ENCODE results near the gene MYOCD. TPM values are rescaled to one million over a fixed set of nuclear protein-coding genes. Genes with fewer than 3 reads are reported as not detected.

MYOCD gene
- total RNA-seq, 1 experiment from 2014 or later = 2.6 TPM

GRCh38 chr17:12673788-12674187, 8.1 kb downstream of the MYOCD start:
- H3K27ac Mint-ChIP-seq (ENCODE audit: unreplicated experiment) = no peak overlapping the region
- CTCF ChIA-PET = no interaction called here
- no peaks in the 10 kb centered on the region for H3K27me3 Mint-ChIP-seq (ENCODE audit: insufficient read depth, unreplicated experiment)
- Histone ChIP-seq H3K9me3 (no peaks in the 10 kb centered on the region), H3K36me3 (ENCODE audit: control insufficient read depth, insufficient read depth, low read length) (no peaks in the 10 kb centered on the region), H3K4me1 (no peaks in the 10 kb centered on the region), H3K27me3 (replicated peaks; ENCODE audit: control insufficient read depth, insufficient read depth, low read length) (no peaks in the 10 kb centered on the region), H3K4me3 (ENCODE audit: low read depth, low read length) (no peak overlapping the region)
- intact Hi-C loops (cut with micrococcal nuclease; ENCODE audit: unreplicated experiment) = no loop called here
- no peak for DNase-seq
- no TSS peak for BruUV-seq (replicated peaks)
- POLR2A ChIA-PET = no interaction called here
- no peak overlapping the region for H3K4me3 Mint-ChIP-seq (ENCODE audit: unreplicated experiment)
- H3K36me3 Mint-ChIP-seq (ENCODE audit: insufficient read depth, unreplicated experiment) = no peaks in the 10 kb centered on the region
- no peak for TF ChIP-seq CTCF (IDR thresholded peaks at IDR 0.05; ENCODE audit: insufficient read depth in 1 of 2, low read depth in 1 of 2, low read length in 1 of 2, severe bottlenecking in 1 of 2, unreplicated experiment in 1 of 2)
- H3K4me1 Mint-ChIP-seq (ENCODE audit: low read depth, unreplicated experiment) = no peaks in the 10 kb centered on the region
- no peaks in the 10 kb centered on the region for H3K9me3 Mint-ChIP-seq (ENCODE audit: unreplicated experiment)

- Mint-ChIP-seq H3K27ac (ENCODE audit: unreplicated experiment) (no peak overlapping the region), H3K4me3 (ENCODE audit: unreplicated experiment) (no peak overlapping the region), H3K4me1 (ENCODE audit: low read depth, unreplicated experiment) (no peaks in the 10 kb centered on the region), H3K9me3 (ENCODE audit: unreplicated experiment) (no peaks in the 10 kb centered on the region), H3K27me3 (ENCODE audit: insufficient read depth, unreplicated experiment) (no peaks in the 10 kb centered on the region), H3K36me3 (ENCODE audit: insufficient read depth, unreplicated experiment) (no peaks in the 10 kb centered on the region)
- POLR2A ChIA-PET = no interaction called here
- H3K27me3 ChIP-seq (replicated peaks; ENCODE audit: control insufficient read depth, insufficient read depth, low read length) = no peaks in the 10 kb centered on the region
- CTCF ChIA-PET = no interaction called here
- no peak overlapping the region for H3K4me3 ChIP-seq (ENCODE audit: low read depth, low read length)
- DNase-seq = no peak
- intact Hi-C loops (cut with micrococcal nuclease; ENCODE audit: unreplicated experiment) = no loop called here
- no peaks in the 10 kb centered on the region for H3K9me3 ChIP-seq
- no peaks in the 10 kb centered on the region for H3K4me1 ChIP-seq
- TF ChIP-seq CTCF (IDR thresholded peaks at IDR 0.05; ENCODE audit: insufficient read depth in 1 of 2, low read depth in 1 of 2, low read length in 1 of 2, severe bottlenecking in 1 of 2, unreplicated experiment in 1 of 2) = no peak
- no TSS peak for BruUV-seq (replicated peaks)
- H3K36me3 ChIP-seq (ENCODE audit: control insufficient read depth, insufficient read depth, low read length) = no peaks in the 10 kb centered on the region
Measured at GRCh38 chr17:12680407-12680897, 14.8 kb downstream of the MYOCD start.

- Histone ChIP-seq H3K4me3 (ENCODE audit: low read depth, low read length) (no peak overlapping the region), H3K9me3 (no peaks in the 10 kb centered on the region), H3K4me1 (no peaks in the 10 kb centered on the region), H3K27me3 (replicated peaks; ENCODE audit: control insufficient read depth, insufficient read depth, low read length) (no peaks in the 10 kb centered on the region), H3K36me3 (ENCODE audit: control insufficient read depth, insufficient read depth, low read length) (no peaks in the 10 kb centered on the region)
- DNase-seq = no peak
- no peaks in the 10 kb centered on the region for H3K36me3 Mint-ChIP-seq (ENCODE audit: insufficient read depth, unreplicated experiment)
- no peaks in the 10 kb centered on the region for H3K4me1 Mint-ChIP-seq (ENCODE audit: low read depth, unreplicated experiment)
- no peaks in the 10 kb centered on the region for H3K9me3 Mint-ChIP-seq (ENCODE audit: unreplicated experiment)
- no peak overlapping the region for H3K4me3 Mint-ChIP-seq (ENCODE audit: unreplicated experiment)
- no peak for TF ChIP-seq CTCF (IDR thresholded peaks at IDR 0.05; ENCODE audit: insufficient read depth in 1 of 2, low read depth in 1 of 2, low read length in 1 of 2, severe bottlenecking in 1 of 2, unreplicated experiment in 1 of 2)
- ChIA-PET CTCF (no interaction called here), POLR2A (no interaction called here)
- H3K27me3 Mint-ChIP-seq (ENCODE audit: insufficient read depth, unreplicated experiment) = no peaks in the 10 kb centered on the region
- intact Hi-C loops (cut with micrococcal nuclease; ENCODE audit: unreplicated experiment) = no loop called here
- BruUV-seq (replicated peaks) = no TSS peak
- no peak overlapping the region for H3K27ac Mint-ChIP-seq (ENCODE audit: unreplicated experiment)
Measured at GRCh38 chr17:12680993-12681392, 15.3 kb downstream of the MYOCD start.
